GM23338 (cell line): ENCODE data around the gene ABCC3.

Experiments
- CREB1 ChIP-seq: fragments of 250-450 bp; sonication (Bioruptor Pico); IDR thresholded peaks from 2 replicates; pipeline ENCODE4 v1.5.0; 2020; ENCODE audit warnings: low read depth, mild to moderate bottlenecking, moderate library complexity
- CTCF ChIP-seq, 2 experiments: fragments of 200-600 bp in 1 of 2; sonication (generic) in 1 of 2; conservative IDR thresholded peaks; 2 replicates each; pipeline versions ENCODE4 v1.5.1 to v1.6.1; 2016 to 2017; ENCODE audit warnings: antibody characterized with exemption in 2 of 2, low read depth in 2 of 2, mild to moderate bottlenecking in 2 of 2, moderate library complexity in 1 of 2
- ETS1 ChIP-seq: IDR thresholded peaks from 2 replicates; pipeline ENCODE4 v1.6.1; 2016; ENCODE audit warnings: antibody characterized with exemption
- EZH2 ChIP-seq: fragments of 200-600 bp; sonication (generic); IDR thresholded peaks from one replicate; pipeline ENCODE4 v1.8.0; 2017; ENCODE audit warnings: antibody characterized with exemption, mild to moderate bottlenecking, low read depth; ENCODE audit not compliant: unreplicated experiment
- EZH2phosphoT487 ChIP-seq: fragments of 200-600 bp; sonication (generic); IDR thresholded peaks from one replicate; pipeline ENCODE4 v1.8.1; 2018; ENCODE audit warnings: antibody characterized with exemption; ENCODE audit not compliant: unreplicated experiment
- JUNB ChIP-seq: IDR thresholded peaks from one replicate; pipeline ENCODE4 v1.6.1; 2016; ENCODE audit warnings: antibody characterized with exemption; ENCODE audit not compliant: unreplicated experiment
- NANOG ChIP-seq: IDR thresholded peaks from 2 replicates; pipeline ENCODE4 v1.6.1; 2016; ENCODE audit warnings: antibody characterized with exemption, borderline replicate concordance
- POLR2AphosphoS5 ChIP-seq: IDR thresholded peaks from 2 replicates; pipeline ENCODE4 v1.6.1; 2016; ENCODE audit warnings: antibody characterized with exemption, low read depth
- REST ChIP-seq: IDR thresholded peaks from one replicate; pipeline ENCODE4 v1.6.1; 2018; ENCODE audit warnings: antibody characterized with exemption; ENCODE audit not compliant: unreplicated experiment
- STAT1 ChIP-seq: IDR thresholded peaks from one replicate; pipeline ENCODE4 v1.6.1; 2016; ENCODE audit warnings: antibody characterized with exemption; ENCODE audit not compliant: unreplicated experiment
- ZNF114 ChIP-seq: fragments of 250-450 bp; sonication (Bioruptor Pico); IDR thresholded peaks from 2 replicates; pipeline ENCODE4 v1.5.0; 2020; ENCODE audit warnings: mild to moderate bottlenecking, moderate library complexity
- ZNF331 ChIP-seq: fragments of 250-450 bp; sonication (Bioruptor Pico); IDR thresholded peaks from 2 replicates; pipeline ENCODE4 v1.5.0; 2020; ENCODE audit warnings: low read depth, mild to moderate bottlenecking, moderate library complexity
- ZNF462 ChIP-seq: fragments of 250-450 bp; sonication (Bioruptor Pico); IDR thresholded peaks from 2 replicates; pipeline ENCODE4 v1.5.0; 2020; ENCODE audit warnings: mild to moderate bottlenecking, moderate library complexity

GRCh38 chr17:50660042-50660886 lies 25.6 kb downstream of the ABCC3 start:
- TF ChIP-seq CTCF (conservative IDR thresholded peaks at IDR 0.05; ENCODE audit: low read depth in 2 of 2), result no peak
- TF ChIP-seq POLR2AphosphoS5, result no peak
- TF ChIP-seq EZH2phosphoT487, result no peak
- no peak for TF ChIP-seq EZH2
- TF ChIP-seq NANOG, result no peak
- no peak for TF ChIP-seq REST
- TF ChIP-seq JUNB, result no peak
- TF ChIP-seq ZNF114 (CRISPR knock-in tag), result no peak
- TF ChIP-seq ETS1, result no peak
- no peak for TF ChIP-seq STAT1
- TF ChIP-seq CREB1 (CRISPR knock-in tag), result no peak
- no peak for TF ChIP-seq ZNF462 (CRISPR knock-in tag)
- no peak for TF ChIP-seq ZNF331 (CRISPR knock-in tag)
